ENCODE measurements around the gene FGF9.

- TF ChIP-seq EZH2 (IDR thresholded peaks at IDR 0.05; ENCODE audit: insufficient read depth, poor library complexity, severe bottlenecking) (no peak), EZH2phosphoT487 (IDR thresholded peaks at IDR 0.05; ENCODE audit: insufficient read depth, low read depth) (no peak)
Measured at GRCh38 chr13:21696865-21697448, 26.1 kb downstream of the FGF9 start.

All from GM23248 (cell line).